Right kidney (tissue), 9 donors: Measurements from ENCODE around the gene TXN2.
A peak's percentile ranks its signal among the peaks of the same experiment; 100 is the strongest.
"Not testable (repeated sequence)": the region's sequence is repeated elsewhere in the genome, so short reads cannot be mapped to it uniquely, and the experiment has no call there.

ENCODE experiments used
- DNase-seq: peaks from one replicate; pipeline ENCODE4 v3.0.0-alpha.2; 2016
- long read RNA-seq, 8 donors: transcript quantifications; one replicate each; lab custom pipeline, GENCODE V29; 2026

TXN2 gene, protein sequence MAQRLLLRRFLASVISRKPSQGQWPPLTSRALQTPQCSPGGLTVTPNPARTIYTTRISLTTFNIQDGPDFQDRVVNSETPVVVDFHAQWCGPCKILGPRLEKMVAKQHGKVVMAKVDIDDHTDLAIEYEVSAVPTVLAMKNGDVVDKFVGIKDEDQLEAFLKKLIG
- long read RNA-seq, donor 1, transcript TXN2-201 (4 exons, 1,736 nt): major isoform, 109 of 150 reads
- long read RNA-seq, donor 1, partial matches to known transcripts: 36 of 150 reads
- long read RNA-seq, donor 1, other reads (novel, unspliced or antisense): 0 of 150 reads
- long read RNA-seq, donor 2, transcript TXN2-201 (4 exons, 1,736 nt): major isoform, 66 of 109 reads
- long read RNA-seq, donor 2, partial matches to known transcripts: 39 of 109 reads
- long read RNA-seq, donor 2, other reads (novel, unspliced or antisense): 0 of 109 reads
- long read RNA-seq, donor 3, transcript TXN2-201 (4 exons, 1,736 nt): major isoform, 30 of 47 reads
- long read RNA-seq, donor 3, partial matches to known transcripts: 11 of 47 reads
- long read RNA-seq, donor 3, other reads (novel, unspliced or antisense): 0 of 47 reads
- long read RNA-seq, donor 4, transcript TXN2-201 (4 exons, 1,736 nt): major isoform, 41 of 72 reads
- long read RNA-seq, donor 4, partial matches to known transcripts: 27 of 72 reads
- long read RNA-seq, donor 4, other reads (novel, unspliced or antisense): 0 of 72 reads
- long read RNA-seq, donor 5, transcript TXN2-201 (4 exons, 1,736 nt): major isoform, 53 of 81 reads
- long read RNA-seq, donor 5, partial matches to known transcripts: 21 of 81 reads
- long read RNA-seq, donor 5, other reads (novel, unspliced or antisense): 0 of 81 reads
- long read RNA-seq, donor 6, transcript TXN2-201 (4 exons, 1,736 nt): major isoform, 40 of 102 reads
- long read RNA-seq, donor 6, partial matches to known transcripts: 59 of 102 reads
- long read RNA-seq, donor 6, other reads (novel, unspliced or antisense): 0 of 102 reads
- long read RNA-seq, donor 7, transcript TXN2-204 (4 exons, 1,280 nt): minor isoform, 5 of 145 reads
- long read RNA-seq, donor 7, transcript TXN2-201 (4 exons, 1,736 nt): major isoform, 83 of 145 reads
- long read RNA-seq, donor 7, partial matches to known transcripts: 49 of 145 reads
- long read RNA-seq, donor 7, other reads (novel, unspliced or antisense): 8 of 145 reads
- long read RNA-seq, donor 8, transcript TXN2-201 (4 exons, 1,736 nt): major isoform, 70 of 91 reads
- long read RNA-seq, donor 8, partial matches to known transcripts: 18 of 91 reads
- long read RNA-seq, donor 8, other reads (novel, unspliced or antisense): 0 of 91 reads

DNA sequence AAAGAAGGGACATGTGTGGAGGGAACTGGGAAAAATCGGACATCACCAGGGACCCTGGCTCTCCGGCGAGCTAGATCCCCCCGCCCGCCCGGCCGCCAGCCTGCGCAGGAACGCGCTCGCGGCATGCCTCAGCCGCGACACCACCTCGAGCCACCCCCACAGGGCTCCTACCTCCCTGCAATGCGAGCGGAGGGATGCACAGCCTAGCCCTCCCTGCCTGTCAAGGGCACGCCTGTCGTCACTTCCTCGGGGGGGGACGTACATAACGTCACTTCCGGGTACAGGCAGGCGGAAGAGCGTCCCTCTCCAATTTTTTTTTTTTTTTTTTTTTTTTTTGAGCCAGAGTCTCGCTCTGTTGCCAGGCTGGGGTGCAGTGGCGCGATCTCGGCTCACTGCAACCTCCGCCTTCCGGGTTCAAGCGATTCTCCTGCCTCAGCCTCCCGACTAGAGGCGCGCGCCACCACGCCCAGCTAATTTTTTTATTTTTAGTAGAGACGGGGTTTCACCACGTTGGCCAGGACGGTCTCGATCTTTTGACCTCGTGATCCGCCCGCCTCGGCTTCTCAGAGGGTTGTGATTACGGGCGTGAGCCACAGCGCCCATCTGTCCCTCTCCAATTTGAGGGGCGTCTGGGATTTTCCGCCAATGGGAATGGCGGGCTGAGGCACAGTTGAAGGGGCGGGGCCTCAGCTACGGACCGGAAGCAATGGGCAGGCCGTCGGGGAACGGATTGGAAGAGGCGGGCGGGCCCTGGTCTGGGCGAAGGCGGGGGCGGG is at the start of gene TXN2:
TXN2 (minus strand) TSS at position 248 of the 776 bp plus-strand sequence. CDS start 803 bp downstream, outside the sequence.
- DNase-seq: peak; percentile 96

- DNase-seq: peak; percentile 97
Measured at GRCh38 chr22:36528795-36529751, 47.6 kb upstream of the TXN2 start, which contains the start of gene EIF3D. Gene EIF3D, minus strand, starts transcription at chr22:36529166. Its CDS starts 3,045 bp downstream, at chr22:36526121.

DNA sequence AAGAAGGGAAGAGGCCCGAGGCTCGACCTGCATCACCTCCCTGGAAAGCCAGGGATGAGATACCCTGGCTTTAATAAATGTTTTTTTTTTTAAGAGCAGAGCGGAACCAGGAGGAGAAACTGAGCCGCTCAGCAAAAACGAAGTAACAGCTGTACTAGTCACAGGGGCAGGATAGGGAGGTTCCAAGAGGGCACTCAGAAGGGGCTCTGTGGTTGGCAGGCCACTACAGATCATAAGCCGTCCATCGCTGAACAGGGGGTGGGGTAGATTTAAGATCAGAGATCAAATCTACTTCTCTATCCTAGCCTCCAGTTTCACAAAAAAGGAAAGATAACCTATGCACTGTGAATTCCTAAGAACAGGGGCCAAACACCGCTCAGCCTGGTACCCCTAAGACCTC is 46.9 kb upstream of the TXN2 start:
- DNase-seq: no peak

DNA sequence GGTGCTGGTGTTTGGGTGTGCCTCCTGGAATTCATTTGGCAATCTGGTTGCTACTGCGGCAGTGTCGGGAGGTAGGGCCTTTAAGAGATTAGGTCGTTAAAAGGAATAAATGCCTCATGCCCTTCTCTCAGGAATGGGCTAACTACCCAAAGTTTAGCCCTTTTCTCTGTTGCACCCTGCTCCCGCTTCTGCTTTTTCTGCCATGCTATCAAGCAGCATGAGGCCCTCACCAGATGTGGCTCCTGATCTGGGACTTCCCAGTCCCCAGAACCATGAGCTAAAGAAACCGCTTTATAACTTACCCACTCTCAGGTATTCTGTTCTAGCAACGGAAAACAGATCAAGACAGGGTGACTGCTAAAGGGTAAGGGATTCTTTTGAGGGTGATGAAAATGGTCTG is 41.2 kb upstream of the TXN2 start:
- no peak for DNase-seq

DNA sequence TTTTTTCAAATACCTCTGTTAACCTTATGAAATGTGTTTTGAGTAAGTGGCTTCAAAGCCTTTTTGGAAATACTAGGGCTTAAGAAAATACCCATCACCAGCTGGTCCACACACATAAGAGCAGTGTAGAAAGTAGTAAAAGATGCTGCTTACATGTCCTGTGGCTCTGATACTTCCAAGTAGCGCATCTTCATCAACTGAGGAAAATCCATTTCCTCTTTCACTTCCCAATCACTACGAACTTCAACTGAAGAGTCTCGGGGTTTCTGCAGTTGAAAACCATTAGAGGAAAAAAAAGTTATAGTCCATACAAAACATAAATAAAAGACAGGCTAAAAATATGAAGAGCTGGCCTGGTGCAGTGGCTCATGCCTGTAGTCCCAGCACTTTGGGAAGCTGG is 39.0 kb upstream of the TXN2 start:
- DNase-seq: no peak

GRCh38 chr22:36519906-36520305 is 38.5 kb upstream of the TXN2 start:
- DNase-seq: not testable (repeated sequence)

DNA sequence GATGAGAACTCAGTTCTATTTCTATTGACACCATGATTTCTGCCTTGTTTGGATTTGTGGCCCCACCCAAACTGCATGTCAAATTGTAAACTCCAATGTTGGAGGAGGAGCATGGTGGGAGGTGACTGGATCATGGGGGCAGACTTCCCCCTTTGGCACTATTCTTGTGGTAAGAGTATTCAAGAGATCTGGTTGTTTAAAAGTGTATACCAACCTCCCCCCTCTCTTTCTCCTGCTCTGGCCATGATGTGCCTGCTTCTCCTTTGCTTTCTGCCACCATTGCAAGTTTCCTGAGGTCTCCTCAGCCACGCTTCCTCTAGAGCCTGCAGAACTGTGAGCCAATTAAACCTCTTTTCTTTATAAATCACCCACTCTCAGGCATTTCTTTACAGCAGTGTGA is 33.3 kb upstream of the TXN2 start:
- no peak for DNase-seq

DNA sequence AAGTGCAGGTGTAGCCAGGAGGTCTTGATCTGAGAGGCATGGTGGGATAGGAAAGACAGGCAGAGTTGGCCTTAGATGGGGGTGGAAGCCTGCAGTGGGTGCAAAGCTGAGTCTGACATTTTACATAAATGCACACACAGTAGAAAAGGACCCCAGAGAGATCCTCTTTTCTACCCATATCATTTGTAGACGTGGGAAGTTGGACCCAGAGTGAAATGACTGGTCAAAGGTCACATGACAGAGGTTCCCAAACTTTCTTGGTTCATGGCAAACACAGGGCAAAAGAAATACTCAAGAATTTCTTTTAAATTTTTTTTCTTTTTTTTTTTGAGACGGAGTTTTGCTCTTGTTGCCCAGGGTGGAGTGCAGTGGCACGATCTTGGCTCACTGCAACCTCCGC is 31.6 kb upstream of the TXN2 start:
- DNase-seq: no peak

- DNase-seq: no peak
Measured at GRCh38 chr22:36512333-36512732, 30.9 kb upstream of the TXN2 start.

DNA sequence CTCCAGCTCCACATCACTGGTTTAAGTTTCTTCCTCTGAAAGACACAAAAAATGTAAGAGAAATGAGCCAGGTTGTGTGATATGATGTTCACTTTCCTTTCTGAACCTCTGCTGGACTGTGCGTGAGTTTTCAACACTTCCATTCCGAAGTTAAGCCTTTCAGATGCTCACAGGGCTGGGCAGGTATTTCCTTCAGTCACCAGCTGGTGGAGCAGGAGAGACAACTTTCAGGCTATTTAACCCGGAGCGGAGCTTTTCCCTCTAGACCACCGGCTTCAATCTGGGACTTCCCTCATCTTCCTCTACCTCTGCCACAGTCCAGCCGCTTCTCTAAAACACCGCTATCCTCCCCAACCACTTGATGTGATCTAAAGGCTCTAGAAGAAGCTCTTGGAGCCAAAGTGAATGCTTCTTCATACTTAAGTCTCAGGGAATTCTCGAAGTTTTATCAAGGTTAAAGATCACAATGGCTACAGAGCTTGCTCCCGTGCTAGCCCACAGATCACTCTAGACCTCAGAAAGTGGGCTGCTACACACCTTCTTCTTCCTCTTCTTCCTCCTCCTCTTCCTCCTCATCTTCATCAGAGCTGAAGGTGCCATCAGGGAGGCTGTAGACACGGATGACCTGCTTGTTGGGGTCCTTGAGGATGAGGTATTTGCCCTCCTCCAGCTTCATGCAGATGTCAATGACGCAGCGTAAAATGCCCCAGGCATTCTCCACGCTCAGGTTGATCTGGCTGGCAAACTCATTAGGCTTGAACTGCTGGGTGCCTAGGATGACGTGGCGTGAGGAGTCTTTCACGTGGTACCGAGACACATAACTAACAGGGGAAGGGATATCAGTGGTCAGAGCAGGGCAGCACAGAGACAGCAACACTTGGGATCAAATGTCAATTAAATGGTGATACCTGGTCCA is 29.8 kb upstream of the TXN2 start:
- peak; percentile 28 for DNase-seq

DNA sequence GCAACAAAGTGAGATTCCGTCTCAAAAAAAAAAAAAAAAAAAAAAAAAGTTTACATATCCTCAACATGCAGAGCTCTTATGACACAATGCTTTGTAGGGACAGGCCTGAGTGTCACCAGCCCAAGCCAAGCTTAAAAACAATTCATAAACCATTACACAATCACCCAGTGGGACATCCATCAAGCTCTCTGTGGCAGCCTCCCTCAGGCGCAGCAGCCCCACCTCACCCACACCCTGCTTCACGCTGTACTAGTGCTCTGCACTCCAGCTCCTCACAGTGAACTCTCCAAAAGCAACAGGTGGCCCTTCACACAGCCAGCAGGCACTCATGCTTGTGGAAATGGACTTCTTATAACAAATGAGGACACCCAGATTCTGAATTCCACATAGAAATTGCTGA is 28.9 kb upstream of the TXN2 start:
- no peak for DNase-seq

DNA sequence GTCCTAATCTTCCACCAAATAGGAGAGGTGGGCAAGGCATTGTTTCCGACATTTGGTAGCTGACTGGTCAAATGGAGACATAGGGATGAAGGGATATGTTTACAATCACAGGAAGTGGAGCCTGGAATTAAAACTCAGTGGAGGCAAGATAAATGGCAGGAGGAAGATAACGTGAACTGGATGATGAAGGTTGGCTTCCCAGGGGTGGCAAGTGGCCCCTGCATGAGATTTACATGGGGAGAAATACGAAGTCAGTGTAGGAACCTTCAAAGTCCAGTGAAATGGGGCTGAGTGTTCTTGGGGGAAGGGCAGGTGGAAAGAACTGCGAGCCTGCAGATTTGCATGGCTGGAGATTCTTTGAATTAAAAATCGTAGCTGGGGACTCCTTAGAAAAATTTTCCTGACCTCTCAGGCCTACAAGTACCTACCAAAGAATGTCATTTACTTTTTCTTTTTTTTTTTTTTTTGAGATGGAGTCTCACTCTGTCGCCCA is 26.1 kb upstream of the TXN2 start:
- DNase-seq: no peak

GRCh38 chr22:36506637-36507517 is 25.4 kb upstream of the TXN2 start, which contains the start of gene FOXRED2:
Gene FOXRED2, minus strand, starts transcription at chr22:36507040. Its CDS starts 618 bp downstream, at chr22:36506422.
- DNase-seq: peak; percentile 96

DNA sequence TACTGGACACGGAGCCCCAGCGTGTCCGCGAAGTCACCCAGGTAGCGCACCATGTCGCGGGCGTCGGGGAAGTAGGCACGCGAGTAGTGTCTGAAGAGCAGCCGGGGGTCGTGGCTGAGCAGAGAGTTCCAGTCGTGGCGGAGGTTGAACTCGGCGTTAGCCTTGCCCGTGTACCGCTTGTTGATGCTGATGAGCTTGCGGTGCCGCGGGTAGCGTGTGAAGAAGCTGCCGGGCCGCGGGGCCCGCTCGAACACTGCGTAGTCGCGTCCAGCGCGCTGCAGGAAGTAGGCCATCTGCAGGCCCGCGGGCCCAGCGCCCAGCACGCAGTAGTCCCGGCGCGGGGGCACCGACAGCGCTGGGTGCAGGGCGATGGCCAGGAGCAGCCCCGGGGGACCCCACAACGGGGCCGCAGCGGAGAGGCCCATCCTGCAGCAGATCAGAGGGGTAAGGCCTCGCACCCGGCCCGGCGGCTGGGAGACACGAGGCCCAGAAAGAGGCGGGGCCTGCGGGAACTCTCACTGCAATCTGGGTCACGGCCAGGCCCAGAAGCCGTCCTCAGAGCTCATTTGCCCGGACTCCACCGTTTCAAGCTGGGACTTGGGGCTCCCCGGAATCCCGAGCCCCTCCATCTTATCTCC is 24.7 kb upstream of the TXN2 start:
- DNase-seq: no peak

DNA sequence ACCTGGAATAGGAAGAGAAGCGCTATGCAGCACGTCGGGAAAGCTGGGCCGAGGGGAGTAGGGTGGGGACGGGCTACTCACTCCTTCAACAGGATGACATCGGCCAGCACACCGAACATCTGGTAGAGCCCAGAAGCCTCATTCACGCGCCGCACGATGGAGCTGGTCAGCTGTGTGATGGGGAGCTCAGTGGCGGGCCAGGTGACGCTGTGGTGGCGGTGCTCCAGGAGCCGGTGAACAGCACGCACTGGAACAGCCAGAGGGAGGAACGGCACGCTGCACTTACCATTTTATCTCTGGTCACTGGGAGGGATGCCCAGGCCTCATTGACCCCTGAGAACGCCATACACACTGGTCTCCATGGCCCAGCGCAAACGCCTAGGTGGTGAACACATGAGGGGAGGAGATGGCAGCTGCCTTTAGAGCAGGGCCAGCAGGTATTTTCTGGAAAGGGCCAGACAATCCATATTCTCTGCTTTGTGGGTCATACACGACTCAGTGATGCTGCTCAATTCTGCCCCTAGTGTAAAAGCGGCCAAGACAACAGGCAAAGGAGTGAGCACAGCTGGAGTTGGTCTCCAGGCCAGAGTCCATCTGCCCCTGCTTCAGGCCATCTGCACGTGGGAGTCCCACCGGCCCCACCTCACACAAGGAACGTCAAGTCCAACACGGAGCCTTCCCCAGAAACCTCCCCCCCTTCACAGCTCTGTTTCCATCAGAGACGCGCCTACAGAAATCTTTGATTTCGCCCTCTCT is 16.6 kb upstream of the TXN2 start:
- DNase-seq: no peak

DNA sequence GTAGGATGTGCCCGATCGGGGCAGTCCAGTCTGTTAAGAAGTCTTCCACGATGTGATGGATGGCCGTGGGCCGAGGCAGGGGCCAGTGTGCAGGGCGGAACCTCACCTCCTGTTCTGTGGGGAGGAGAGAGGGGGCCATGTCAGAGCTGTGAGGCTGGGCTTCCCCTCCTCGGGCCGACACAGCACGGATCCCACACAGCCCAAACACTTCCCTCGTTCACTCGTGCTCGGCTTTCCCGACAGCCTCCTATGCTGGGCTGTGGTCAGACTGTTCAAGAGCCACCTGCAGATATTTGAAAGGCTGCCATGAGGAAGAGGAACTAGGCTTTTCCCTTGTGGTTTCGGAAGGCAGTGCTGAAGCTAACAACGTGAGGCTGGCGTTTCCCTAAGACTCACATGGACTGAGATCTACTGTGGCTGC is 12.3 kb upstream of the TXN2 start:
- no peak for DNase-seq
